Fibroblast of villous mesenchyme (primary cell): ENCODE measurements around the gene ZBTB8A. TPM values are rescaled to one million over a fixed set of nuclear protein-coding genes. Genes with fewer than 3 reads are reported as not detected.
A peak's percentile ranks its signal among the peaks of the same experiment; 100 is the strongest.

Source experiments
- DNase-seq: peaks from one replicate; pipeline ENCODE4 v3.0.0-alpha.2; 2010; ENCODE audit warnings: low read depth
- H3K4me3 ChIP-seq: 2 replicates; pipeline ENCODE4 v1.5.1; 2011; ENCODE audit warnings: low read depth, mild to moderate bottlenecking, low read length
- total RNA-seq: library from RNA; depleted of rRNA; stranded (reverse); fragments of >200 nt; gene quantifications from 2 replicates; pipeline ENCODE4 v1.2.3, GENCODE V29; 2012
- TF ChIP-seq, protein P1 (sequence below): IDR thresholded peaks from 2 replicates; pipeline ENCODE4 v1.5.1; 2012; ENCODE audit warnings: low read depth, mild to moderate bottlenecking, low read length; ENCODE audit not compliant: insufficient read depth

Gene ZBTB8A
- total RNA-seq, 1 donor: 5.6 TPM

DNA sequence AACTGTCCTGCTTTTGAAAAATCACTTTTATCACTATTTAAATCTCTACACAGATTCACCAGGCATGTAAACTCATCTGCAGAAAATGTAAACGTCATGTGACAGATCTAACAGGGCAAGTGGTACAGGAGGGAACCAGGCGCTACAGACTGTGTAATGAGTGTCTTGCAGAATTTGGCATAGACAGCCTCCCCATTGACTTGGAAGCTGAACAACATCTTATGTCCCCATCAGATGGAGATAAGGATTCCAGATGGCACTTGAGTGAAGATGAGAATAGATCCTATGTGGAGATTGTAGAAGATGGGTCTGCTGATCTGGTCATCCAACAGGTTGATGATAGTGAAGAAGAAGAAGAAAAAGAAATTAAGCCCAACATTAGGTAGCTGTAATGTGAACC, 60.8 kb downstream of the ZBTB8A start:
- TF ChIP-seq, protein P1, sequence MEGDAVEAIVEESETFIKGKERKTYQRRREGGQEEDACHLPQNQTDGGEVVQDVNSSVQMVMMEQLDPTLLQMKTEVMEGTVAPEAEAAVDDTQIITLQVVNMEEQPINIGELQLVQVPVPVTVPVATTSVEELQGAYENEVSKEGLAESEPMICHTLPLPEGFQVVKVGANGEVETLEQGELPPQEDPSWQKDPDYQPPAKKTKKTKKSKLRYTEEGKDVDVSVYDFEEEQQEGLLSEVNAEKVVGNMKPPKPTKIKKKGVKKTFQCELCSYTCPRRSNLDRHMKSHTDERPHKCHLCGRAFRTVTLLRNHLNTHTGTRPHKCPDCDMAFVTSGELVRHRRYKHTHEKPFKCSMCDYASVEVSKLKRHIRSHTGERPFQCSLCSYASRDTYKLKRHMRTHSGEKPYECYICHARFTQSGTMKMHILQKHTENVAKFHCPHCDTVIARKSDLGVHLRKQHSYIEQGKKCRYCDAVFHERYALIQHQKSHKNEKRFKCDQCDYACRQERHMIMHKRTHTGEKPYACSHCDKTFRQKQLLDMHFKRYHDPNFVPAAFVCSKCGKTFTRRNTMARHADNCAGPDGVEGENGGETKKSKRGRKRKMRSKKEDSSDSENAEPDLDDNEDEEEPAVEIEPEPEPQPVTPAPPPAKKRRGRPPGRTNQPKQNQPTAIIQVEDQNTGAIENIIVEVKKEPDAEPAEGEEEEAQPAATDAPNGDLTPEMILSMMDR: no peak
- H3K4me3 ChIP-seq: no peak overlapping the region
- DNase-seq: peak; percentile 14

DNA sequence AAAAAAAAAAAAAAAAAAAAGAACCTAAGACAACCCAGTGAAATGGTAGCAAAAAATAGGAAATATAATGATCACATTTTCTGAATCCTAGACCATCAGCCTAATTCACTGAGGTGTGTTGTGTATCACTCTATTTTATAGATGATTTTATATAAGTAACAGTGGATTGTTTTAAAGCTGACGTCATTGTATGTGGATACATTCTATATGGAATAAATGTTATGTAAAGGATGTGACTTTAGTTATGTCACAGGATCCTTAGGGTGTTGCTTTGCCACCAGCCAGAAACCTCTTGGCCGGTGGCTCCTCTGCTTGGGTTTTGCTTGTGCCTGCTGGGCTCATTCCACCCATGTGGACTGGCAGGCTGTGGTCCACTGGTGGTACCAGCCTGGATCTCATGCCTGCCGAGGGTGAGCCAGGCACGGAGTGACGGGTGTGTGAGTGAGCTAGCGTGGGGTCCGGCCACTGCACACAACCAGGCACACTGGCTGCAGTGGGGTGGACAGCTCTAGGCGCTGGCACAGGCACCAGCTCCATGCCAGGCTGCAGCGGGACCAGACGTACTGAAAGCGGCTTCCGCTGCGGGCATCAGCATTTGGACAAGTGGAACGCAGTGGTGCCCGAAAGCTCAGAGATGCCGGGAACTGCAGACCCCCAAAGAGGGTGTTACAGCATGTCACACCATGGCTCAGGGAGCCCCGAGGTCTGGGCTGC, 66.6 kb downstream of the ZBTB8A start:
- no peak for DNase-seq
- no peak overlapping the region for H3K4me3 ChIP-seq
- TF ChIP-seq, protein P1: no peak

DNA sequence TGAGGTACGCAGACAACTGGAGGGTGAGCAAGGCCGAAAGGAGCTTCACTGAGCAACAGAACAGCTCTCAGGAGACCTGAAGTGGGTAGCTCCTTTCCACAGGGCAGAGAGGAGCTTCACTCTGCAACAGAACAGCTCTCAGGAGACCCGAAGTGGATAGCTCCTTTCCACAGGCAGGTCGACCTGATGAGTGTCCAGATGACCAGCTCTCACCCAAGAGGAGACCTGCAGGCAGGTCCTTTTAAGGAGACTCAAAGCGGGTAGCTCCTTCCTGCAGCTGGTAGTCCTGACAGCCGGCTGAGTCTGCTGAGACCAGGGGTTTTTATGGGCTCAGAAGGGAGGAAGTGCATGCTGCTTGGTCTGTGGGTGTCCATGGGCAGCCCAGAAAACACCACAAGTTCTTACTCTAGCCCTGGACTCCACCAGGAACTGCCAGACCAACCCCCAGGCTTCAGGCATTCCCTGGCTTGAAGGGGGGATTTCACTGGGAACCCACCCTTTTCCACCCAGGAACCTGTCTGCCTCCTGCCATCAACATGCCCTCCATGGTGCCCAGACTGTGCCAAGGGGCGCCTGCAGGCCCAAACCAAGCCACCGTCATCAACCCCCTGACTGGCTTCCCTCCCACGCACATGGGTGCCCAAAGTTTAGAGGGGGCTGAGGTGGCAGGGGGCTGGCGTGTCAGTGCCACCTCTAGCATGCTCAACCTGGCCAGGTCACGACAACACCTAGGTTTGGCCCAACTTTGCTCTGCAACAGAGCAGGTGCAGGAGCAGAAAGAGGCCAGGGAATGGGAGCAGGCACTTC, 67.5 kb downstream of the ZBTB8A start:
- DNase-seq: no peak
- TF ChIP-seq, protein P1: no peak
- no peak overlapping the region for H3K4me3 ChIP-seq

DNA sequence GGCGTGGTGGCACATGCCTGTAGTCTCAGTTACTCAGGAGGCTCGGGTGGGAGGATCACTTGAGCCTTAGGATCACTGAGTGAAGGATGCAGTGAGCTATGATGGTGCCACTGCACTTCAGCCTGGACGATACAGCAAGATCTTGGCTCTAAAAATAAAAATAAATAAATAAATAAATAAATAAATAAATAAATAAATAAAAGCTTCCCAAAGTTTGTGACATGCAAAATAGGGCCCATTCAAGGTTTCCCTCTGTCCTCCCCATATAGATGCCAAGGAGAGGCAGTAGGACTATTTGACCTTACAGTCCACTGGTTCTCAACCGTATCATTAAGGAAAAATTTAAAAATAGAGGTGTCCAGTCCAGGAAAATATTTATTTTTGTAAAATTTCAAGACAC, 70.0 kb downstream of the ZBTB8A start:
- H3K4me3 ChIP-seq: no peak overlapping the region
- no peak for DNase-seq
- TF ChIP-seq, protein P1: no peak

DNA sequence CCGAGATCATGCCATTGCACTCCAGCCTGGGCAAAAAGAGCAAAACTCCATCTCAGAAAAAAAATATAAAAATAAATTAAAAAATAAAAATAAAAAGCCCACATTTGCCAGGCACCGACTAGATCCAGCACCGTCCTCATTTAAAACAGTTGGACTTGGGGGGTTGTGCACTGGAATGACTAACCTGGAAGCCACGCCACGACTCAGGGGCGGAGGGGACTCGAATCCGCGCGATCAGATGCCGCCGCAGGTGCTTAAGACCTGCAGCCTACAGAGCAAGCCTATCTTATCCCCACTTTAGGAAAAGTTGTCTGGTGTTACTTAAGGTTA, 72.6 kb downstream of the ZBTB8A start:
- TF ChIP-seq, protein P1: no peak
- no peak for DNase-seq
- peak overlapping the region; percentile 65 for H3K4me3 ChIP-seq

DNA sequence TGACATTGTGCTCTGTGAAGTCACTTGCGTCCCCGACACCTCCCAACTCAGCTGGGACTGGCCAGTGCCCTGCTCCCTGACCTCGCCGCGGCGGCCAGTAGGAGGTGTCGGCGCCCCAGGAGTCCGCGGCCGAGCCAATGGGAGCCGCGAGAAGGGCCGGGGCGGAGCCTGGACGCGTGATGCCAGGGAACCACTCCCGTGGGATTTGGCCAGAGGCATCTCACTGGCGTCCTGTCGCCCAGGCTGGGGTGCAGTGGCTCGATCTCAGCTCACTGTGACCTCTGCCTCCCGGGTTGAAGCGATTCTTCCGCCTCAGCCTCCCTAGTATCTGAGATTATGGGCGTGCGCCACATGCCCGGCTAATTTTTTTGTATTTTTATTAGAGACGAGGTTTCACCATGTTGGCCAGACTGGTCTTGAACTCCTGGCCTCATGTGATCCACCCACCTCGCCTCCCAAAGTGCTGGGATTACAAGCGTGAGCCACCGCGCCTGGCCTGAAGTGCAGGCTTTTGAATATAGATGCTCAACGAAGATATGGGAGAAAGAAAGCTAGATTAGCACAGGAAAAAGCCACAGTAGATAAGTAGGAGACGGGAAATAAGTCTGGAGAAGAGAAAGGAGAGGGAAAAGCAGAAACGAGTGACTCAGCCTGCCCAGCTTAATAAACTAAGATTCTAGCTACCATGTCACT, 73.1 kb downstream of the ZBTB8A start:
- TF ChIP-seq, protein P1: peak; percentile 18
- peak; percentile 74 for DNase-seq
- peak overlapping the region; percentile 65 for H3K4me3 ChIP-seq
